Glomerular visceral epithelial cell (primary cell): ENCODE data around the gene SLC22A23.
"Not testable (repeated sequence)": the region's sequence is repeated elsewhere in the genome, so short reads cannot be mapped to it uniquely, and the experiment has no call there.

Experiments
- DNase-seq: peaks from one replicate; pipeline ENCODE4 v3.0.0-alpha.2; 2016; ENCODE audit errors: extremely low spot score

The SLC22A23 gene

GRCh38 chr6:3384241-3385143 lies 72.4 kb downstream of the SLC22A23 start:
- no peak for DNase-seq

- peak; percentile 9 for DNase-seq
These were observed 73.3 kb downstream of the SLC22A23 start for GRCh38 chr6:3383525-3383924.

- DNase-seq: no peak
These were observed 74.2 kb downstream of the SLC22A23 start for GRCh38 chr6:3382326-3383279.

GRCh38 chr6:3381233-3381921 lies 75.5 kb downstream of the SLC22A23 start:
- DNase-seq: no peak

GRCh38 chr6:3380344-3381232 lies 76.3 kb downstream of the SLC22A23 start:
- DNase-seq: no peak

GRCh38 chr6:3379482-3380060 lies 77.3 kb downstream of the SLC22A23 start:
- DNase-seq: no peak

GRCh38 chr6:3378808-3379207 lies 78.0 kb downstream of the SLC22A23 start:
- DNase-seq: not testable (repeated sequence)

GRCh38 chr6:3378398-3378782 lies 78.5 kb downstream of the SLC22A23 start:
- DNase-seq: not testable (repeated sequence)

GRCh38 chr6:3377536-3378397 lies 79.1 kb downstream of the SLC22A23 start:
- DNase-seq: peak; percentile 4

- DNase-seq: no peak
These were observed 79.8 kb downstream of the SLC22A23 start for GRCh38 chr6:3376893-3377535.

- DNase-seq: no peak
These were observed 80.8 kb downstream of the SLC22A23 start for GRCh38 chr6:3376064-3376463.

GRCh38 chr6:3373597-3374203 lies 83.2 kb downstream of the SLC22A23 start:
- no peak for DNase-seq

GRCh38 chr6:3372912-3373554 lies 83.8 kb downstream of the SLC22A23 start:
- no peak for DNase-seq

- DNase-seq: no peak
These were observed 84.5 kb downstream of the SLC22A23 start for GRCh38 chr6:3372184-3372846.

- DNase-seq: no peak
These were observed 85.5 kb downstream of the SLC22A23 start for GRCh38 chr6:3371222-3371949.

GRCh38 chr6:3370361-3371221 lies 86.3 kb downstream of the SLC22A23 start:
- DNase-seq: no peak
